HUES64 (cell line): Measurements from ENCODE around the gene ZMYND10.
A peak's percentile ranks its signal among the peaks of the same experiment; 100 is the strongest.

ENCODE experiments used
- H3K27ac ChIP-seq: 2 replicates; pipeline ENCODE4 v1.7.0; 2013; ENCODE audit warnings: low read depth, low read length, inconsistent platforms
- H3K27me3 ChIP-seq: 2 replicates; pipeline ENCODE4 v1.6.1; 2013; ENCODE audit warnings: mild to moderate bottlenecking, low read length; ENCODE audit not compliant: insufficient read depth
- H3K36me3 ChIP-seq: 2 replicates; pipeline ENCODE4 v1.6.1; 2013; ENCODE audit warnings: mild to moderate bottlenecking, low read length; ENCODE audit not compliant: insufficient read depth
- H3K4me1 ChIP-seq: 2 replicates; pipeline ENCODE4 v1.6.1; 2013; ENCODE audit warnings: mild to moderate bottlenecking, low read length, moderate library complexity; ENCODE audit not compliant: insufficient read depth
- H3K4me3 ChIP-seq: 2 replicates; pipeline ENCODE4 v1.5.1; 2013; ENCODE audit warnings: mild to moderate bottlenecking, low read length, moderate library complexity
- H3K9ac ChIP-seq: 2 replicates; pipeline ENCODE4 v1.6.1; 2013; ENCODE audit warnings: mild to moderate bottlenecking, low read depth, low read length
- H3K9me3 ChIP-seq: 2 replicates; pipeline ENCODE4 v1.6.1; 2013; ENCODE audit warnings: low read depth, low read length; ENCODE audit not compliant: insufficient read depth
- WGBS: fragments of 150-250, 120-280 bp; methylation state at CpG from one replicate; pipeline ENCODE4 v1.1.7; 2013; ENCODE audit warnings: missing lambda C conversion rate; 5-methylcytosine and 5-hydroxymethylcytosine counted together

ZMYND10 gene

DNA sequence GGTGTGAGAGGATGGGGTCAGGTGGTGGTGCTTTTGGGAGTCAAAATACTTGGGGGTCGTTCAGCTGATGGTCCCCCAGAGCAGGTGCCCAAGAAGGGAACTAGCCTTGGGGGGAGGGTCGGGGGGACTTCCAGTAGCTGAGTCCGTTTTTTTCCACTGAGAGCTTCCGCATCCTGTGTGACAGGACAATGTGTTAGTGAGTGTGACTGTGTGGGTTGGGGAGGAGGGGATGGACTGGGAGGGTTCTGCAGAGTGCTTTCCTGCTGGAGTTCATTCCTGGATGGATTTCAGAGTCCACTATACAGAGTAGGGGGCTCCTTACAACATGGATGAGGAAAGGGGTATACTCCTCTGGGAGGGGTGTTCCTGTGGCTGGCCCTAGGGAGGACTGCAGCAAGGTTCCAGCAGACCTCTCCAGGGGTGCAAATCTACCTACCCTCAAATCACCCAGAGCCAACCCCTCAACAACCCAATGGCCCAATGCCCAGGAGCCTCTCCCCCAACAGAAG is 22.4 kb downstream of the ZMYND10 start:
- no peak overlapping the region for H3K9ac ChIP-seq
- no peaks in the 10 kb centered on the region for H3K27me3 ChIP-seq
- H3K4me1 ChIP-seq, result peaks cover 14% of the 10 kb centered on the region
- H3K36me3 ChIP-seq, result peaks cover 38% of the 10 kb centered on the region
- peak overlapping the region; percentile 92; the same call in 1 of the 2 replicates for H3K4me3 ChIP-seq
- no peaks in the 10 kb centered on the region for H3K9me3 ChIP-seq
- 69% methylated on average over 4 of the region's 4 CpGs for WGBS
- H3K27ac ChIP-seq, result no peak overlapping the region

DNA sequence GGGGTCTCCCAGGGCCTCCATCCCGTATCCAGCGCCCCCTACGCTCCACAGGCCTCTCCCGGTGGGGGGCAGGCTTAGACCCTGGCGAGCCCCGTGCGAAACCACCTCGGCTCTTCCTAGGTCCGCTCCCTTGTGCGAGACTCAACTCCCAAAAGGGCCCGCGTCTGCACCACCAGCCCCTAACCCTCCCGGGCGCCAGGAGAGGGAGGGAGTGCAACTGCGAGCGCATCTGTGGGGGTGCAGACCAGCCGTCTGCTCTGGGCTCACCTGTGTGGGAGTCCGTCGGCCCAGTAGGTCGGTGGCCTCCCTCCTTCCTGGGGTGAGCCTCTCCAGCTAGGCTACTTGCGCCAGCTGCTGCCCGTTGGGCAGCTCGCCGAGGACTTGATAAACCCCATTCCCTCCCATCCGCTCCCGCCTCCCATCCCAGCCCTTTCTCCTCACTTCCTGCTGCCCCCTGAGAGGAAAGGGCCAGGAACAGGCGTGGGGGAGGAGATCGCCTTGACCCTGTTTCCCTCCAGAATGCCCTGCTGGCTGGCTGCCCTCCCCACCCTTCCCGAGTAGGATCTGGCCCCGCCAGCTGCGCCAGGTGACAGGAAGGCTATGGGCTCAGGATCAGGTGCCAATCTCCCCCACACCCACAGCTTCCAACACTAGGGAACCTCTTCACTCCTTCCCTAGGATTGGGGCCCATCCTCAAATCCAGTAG is 23.0 kb downstream of the ZMYND10 start, which contains the start of gene HYAL2:
TSS of gene HYAL2 (minus strand) at position 360 of the 706 bp plus-strand sequence. CDS start 2,256 bp downstream, outside the sequence.
- Histone ChIP-seq H3K27me3 (no peaks in the 10 kb centered on the region), H3K9ac (peak within 1 kb of the TSS; percentile 95), H3K36me3 (peaks cover 43% of the 10 kb centered on the region), H3K4me3 (peak within 1 kb of the TSS; percentile 92), H3K9me3 (no peaks in the 10 kb centered on the region), H3K27ac (peak within 1 kb of the TSS; percentile 99), H3K4me1 (peaks cover 14% of the 10 kb centered on the region)
- 8% methylated on average over 31 of the region's 31 CpGs for WGBS

DNA sequence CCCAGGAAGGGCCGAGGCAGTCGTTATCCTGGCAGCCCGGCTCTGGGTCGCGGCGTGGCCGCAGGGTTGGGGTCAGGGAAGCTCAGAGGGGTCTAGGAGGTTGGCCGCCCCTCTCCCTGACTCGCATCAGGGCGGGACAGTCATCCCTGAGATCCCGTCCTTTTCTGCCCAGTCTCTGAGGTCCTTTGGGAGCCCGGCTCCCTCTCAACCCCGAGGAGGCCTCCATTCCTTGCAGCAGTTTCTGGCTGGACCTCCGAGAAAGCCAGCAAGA is 23.5 kb downstream of the ZMYND10 start:
- Histone ChIP-seq H3K4me3 (peak overlapping the region; percentile 92), H3K9ac (peak overlapping the region; percentile 77), H3K4me1 (peaks cover 14% of the 10 kb centered on the region), H3K27ac (peak overlapping the region; percentile 64), H3K36me3 (peaks cover 47% of the 10 kb centered on the region), H3K9me3 (no peaks in the 10 kb centered on the region), H3K27me3 (no peaks in the 10 kb centered on the region)
- WGBS, result 2% methylated on average over 14 of the region's 14 CpGs

DNA sequence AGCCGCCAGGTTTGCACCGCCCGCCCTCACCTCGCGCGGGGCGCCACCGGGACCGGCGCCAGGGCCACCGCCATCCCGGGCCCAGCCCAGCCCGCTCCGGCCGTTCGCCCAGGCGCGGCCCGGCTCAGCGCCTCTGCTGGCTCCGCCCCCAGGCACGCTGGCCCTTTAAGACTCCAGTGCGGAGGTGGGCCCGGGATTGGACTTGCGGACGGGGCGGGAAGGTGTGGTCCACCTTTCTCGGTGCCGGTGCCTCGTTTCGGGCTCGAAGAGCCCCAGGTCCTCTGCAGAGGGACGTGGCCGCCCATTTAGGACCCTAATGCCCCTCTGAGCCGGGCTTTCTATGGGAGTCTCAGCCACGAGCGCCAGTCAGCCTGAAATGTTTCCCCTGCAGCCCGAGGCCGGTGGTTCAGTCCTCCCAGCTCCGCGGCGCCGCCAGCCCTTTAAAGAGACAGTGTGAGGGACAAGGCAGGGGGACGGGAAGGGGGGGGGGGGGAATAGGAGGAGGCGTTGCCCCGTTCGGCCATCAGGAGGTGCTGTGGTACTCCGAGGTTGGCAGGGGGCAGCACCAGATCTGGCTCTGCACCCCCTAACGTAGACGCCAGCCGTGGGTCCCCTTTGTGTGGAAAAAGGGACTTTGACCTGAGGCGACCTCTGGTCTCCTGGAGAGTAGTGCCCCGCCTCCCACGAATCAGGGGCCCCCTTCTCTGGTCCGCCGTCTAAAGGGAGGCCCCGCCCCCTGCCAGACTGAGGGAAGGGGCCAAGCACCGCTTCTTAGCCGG is 24.0 kb downstream of the ZMYND10 start:
- Histone ChIP-seq H3K9me3 (no peaks in the 10 kb centered on the region), H3K4me1 (peaks cover 17% of the 10 kb centered on the region)

DNA sequence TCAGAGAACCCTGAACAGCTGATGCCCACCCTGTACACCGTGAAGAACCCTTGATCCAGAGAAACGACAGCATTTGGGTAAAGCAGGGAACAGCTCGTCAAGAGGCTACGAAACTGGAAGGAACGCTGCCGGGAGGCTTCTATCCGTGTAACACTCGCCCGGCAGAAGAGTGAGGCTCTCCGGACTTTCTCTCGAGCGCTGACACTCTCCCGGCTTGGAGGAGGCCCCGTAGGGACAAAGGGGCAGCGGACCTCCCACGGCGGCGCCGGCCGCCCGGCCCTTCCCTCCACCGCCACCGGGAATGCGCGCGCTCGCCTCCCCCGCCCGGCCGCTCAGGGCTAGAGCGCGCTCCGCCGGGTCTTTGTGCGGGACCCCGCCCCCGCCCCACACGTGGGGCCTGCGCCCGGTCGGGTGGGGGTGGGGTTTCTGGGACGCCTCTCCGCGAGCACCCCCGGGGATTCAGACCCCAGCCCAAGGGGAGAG is 24.6 kb downstream of the ZMYND10 start:
- no peaks in the 10 kb centered on the region for H3K27me3 ChIP-seq
- H3K9me3 ChIP-seq, result no peaks in the 10 kb centered on the region
- WGBS, result under 1% methylated on average over 45 of the region's 45 CpGs
- H3K4me3 ChIP-seq, result peak overlapping the region; percentile 92
- H3K9ac ChIP-seq, result peak overlapping the region; percentile 95
- H3K36me3 ChIP-seq, result peaks cover 52% of the 10 kb centered on the region
- peak overlapping the region; percentile 99 for H3K27ac ChIP-seq
- peaks cover 18% of the 10 kb centered on the region for H3K4me1 ChIP-seq

More for the DNA sequence above, 24.0 kb downstream of the ZMYND10 start:
- Histone ChIP-seq H3K4me3 (peak overlapping the region; percentile 92), H3K9ac (peak overlapping the region; percentile 95), H3K36me3 (peaks cover 52% of the 10 kb centered on the region), H3K27ac (peak overlapping the region; percentile 99), H3K27me3 (no peaks in the 10 kb centered on the region)
- WGBS, result under 1% methylated on average over 58 of the region's 59 CpGs

DNA sequence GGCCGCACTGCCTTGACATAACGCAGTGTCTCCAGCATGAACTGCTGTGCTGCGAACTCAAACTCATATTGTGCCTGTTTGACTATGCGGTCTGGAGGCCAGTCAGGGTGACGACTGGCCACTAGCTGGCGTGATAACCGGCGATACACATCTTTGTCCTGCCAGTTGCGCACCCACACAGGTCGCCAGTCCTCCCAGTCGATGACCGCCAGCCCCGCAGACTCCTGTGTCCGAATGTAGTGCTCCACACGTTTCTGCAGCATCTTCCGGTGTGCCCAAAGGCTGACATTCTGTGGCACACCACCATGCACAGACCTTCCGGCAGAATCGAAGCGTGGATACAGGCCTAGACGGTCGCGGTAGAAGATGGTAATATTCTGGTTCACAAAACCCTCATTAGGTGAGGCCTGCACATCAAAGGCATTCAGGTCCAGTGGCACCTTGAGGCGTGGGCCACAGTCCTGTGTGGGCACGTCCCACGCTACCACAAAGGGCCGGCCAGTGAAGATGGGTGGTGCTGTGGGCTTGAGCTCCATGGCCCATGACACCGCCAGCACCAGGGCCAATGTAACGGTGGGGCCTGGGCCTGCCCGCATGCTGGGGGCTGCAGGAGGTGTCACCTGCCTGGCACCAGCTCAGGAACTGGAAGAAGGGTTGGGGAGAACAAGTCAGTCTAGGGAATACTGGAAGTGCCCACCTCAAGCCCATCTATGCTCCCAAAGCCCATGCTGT is 25.5 kb downstream of the ZMYND10 start:
- no peaks in the 10 kb centered on the region for H3K27me3 ChIP-seq
- H3K9ac ChIP-seq, result peak overlapping the region; percentile 95
- 93% methylated on average over 29 of the region's 29 CpGs for WGBS
- H3K4me3 ChIP-seq, result peak overlapping the region; percentile 92
- peaks cover 44% of the 10 kb centered on the region for H3K36me3 ChIP-seq
- no peak overlapping the region; the same call in 1 of the 2 replicates for H3K27ac ChIP-seq
- H3K4me1 ChIP-seq, result peaks cover 18% of the 10 kb centered on the region
- H3K9me3 ChIP-seq, result no peaks in the 10 kb centered on the region

DNA sequence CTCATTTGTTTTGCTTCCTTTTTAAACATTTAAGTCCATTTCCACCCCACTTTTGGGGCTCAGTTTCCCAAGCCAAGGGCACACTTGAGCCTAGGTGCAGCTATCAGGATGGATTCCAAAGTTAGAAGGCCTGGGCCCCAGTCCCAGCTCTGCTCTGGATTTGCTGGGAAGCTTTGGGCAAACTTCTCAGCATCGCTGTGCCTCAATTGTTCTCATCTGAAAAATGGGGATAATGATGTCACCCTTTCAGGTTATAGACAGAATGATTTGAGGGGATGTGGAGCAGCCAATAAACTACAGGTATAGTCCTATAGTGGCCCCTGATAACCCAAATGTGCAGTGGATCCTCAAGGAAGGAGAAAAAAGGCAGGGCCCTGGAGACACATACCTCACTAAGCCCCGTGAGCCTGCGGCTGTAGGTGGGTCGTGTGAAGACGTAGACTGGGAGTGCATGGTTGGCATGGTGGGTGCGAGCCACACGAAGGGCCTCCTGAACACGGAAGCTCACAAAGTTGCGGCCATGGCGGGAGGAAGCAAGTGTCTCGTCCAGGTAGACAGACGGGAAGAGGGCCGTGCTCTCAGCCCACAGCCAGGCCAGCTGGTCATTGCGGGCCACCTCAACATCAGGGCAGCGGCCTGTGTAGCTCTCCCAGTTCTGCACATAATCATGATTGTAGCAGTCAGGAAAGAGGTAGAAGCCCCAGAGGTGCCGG is 26.2 kb downstream of the ZMYND10 start:
- no peak overlapping the region for H3K9ac ChIP-seq
- H3K4me3 ChIP-seq, result no peak overlapping the region
- H3K27ac ChIP-seq, result no peak overlapping the region
- peaks cover 18% of the 10 kb centered on the region for H3K4me1 ChIP-seq
- no peaks in the 10 kb centered on the region for H3K9me3 ChIP-seq
- peaks cover 40% of the 10 kb centered on the region for H3K36me3 ChIP-seq
- WGBS, result 94% methylated on average over 16 of the region's 16 CpGs
- no peaks in the 10 kb centered on the region for H3K27me3 ChIP-seq

DNA sequence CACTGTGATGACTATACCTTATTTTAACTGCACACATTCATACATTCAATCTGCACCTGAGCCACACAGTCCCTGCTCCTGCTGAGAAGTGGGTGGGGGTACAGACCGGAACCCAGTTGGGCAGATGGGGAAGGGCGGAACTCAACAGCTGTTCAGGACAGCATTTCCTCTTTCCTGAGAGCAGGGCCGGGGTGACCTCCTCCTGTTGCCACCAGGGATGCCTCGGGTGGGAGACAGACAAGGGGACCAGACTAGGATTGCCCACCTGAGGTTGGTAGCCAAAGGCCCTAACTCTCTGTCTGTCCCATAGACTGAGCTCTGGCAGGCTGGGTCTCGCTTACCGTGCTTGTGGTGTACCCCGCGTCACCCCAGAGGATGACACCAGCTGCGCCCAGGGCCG is 26.9 kb downstream of the ZMYND10 start:
- H3K4me1 ChIP-seq, result peaks cover 18% of the 10 kb centered on the region
- 96% methylated on average over 10 of the region's 10 CpGs for WGBS
- no peak overlapping the region for H3K27ac ChIP-seq
- no peak overlapping the region for H3K9ac ChIP-seq
- no peaks in the 10 kb centered on the region for H3K9me3 ChIP-seq
- no peaks in the 10 kb centered on the region for H3K27me3 ChIP-seq
- peaks cover 40% of the 10 kb centered on the region for H3K36me3 ChIP-seq
- no peak overlapping the region for H3K4me3 ChIP-seq

DNA sequence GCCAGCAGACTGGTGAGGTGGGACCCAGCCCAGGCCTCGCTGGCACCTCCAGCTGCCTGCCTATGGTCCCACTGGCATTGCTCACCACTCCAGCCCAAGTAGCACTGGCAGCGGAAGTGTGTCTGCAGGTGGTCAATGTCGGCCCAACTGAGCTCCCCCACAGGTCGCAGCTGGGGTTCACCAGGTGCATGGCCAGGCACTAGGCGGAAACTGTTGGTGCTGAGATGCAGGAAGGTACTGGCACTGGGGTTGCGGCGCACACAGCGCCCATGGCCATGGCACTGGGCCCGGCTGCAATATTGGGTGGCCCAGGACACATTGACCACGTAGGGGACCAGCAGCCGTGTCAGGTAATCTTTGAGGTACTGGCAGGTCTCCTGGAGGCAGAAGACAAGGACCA is 27.4 kb downstream of the ZMYND10 start:
- no peaks in the 10 kb centered on the region for H3K27me3 ChIP-seq
- H3K27ac ChIP-seq, result no peak overlapping the region
- no peaks in the 10 kb centered on the region for H3K9me3 ChIP-seq
- H3K4me3 ChIP-seq, result no peak overlapping the region
- WGBS, result 95% methylated on average over 11 of the region's 11 CpGs
- peaks cover 40% of the 10 kb centered on the region for H3K36me3 ChIP-seq
- H3K4me1 ChIP-seq, result peaks cover 15% of the 10 kb centered on the region
- H3K9ac ChIP-seq, result no peak overlapping the region

DNA sequence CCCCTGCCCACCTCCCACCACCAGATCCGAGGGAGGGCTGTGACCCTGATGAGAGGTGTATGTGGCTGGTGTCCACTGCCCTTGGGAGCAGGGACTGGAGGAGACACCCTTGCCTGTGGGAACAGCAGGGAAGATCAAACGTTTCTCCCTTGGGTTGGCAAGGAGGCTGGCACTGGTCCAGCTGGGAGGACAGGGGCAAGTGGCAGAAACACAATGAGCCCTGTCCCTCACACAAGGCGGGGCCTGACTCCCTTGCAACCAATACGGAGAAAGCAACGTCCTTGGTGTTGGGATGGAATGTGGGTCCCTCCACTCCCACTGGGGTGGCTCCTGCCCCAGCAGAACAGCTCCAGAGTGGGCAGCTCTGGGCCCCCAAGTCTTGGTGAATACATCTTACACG is 28.2 kb downstream of the ZMYND10 start:
- Histone ChIP-seq H3K4me1 (peaks cover 11% of the 10 kb centered on the region; the same call in 1 of the 2 replicates), H3K9me3 (no peaks in the 10 kb centered on the region), H3K36me3 (peaks cover 40% of the 10 kb centered on the region), H3K9ac (no peak overlapping the region), H3K27ac (no peak overlapping the region), H3K27me3 (no peaks in the 10 kb centered on the region), H3K4me3 (no peak overlapping the region)
- WGBS, result 86% methylated on average over 6 of the region's 6 CpGs
